Aorta (tissue), 5 donors: ENCODE measurements around the gene ARMC10. TPM values are rescaled to one million over a fixed set of nuclear protein-coding genes. Genes with fewer than 3 reads are reported as not detected.
A peak's percentile ranks its signal among the peaks of the same experiment; 100 is the strongest.
"Not testable (repeated sequence)": the region's sequence is repeated elsewhere in the genome, so short reads cannot be mapped to it uniquely, and the experiment has no call there.

Experiments used
- ATAC-seq: fragments of 200-7000 bp; cut with Tn5 transposase; one replicate; pipeline ENCODE4 v1.9.1; 2022; ENCODE audit warnings: moderate library complexity; ENCODE audit not compliant: low FRiP score
- DNase-seq, 2 donors: peaks; one replicate each; pipeline ENCODE4 v3.0.0-alpha.2; 2020
- H3K27ac ChIP-seq, 2 donors: one replicate each; pipeline ENCODE4 v1.5.1; 2013; ENCODE audit warnings: low read length in 2 of 2, mild to moderate bottlenecking in 2 of 2, moderate library complexity in 2 of 2, control low read depth in 1 of 2, inconsistent platforms in 1 of 2, low read depth in 1 of 2
- H3K27me3 ChIP-seq, 2 donors: one replicate each; pipeline ENCODE4 v1.6.1; 2013; ENCODE audit warnings: control low read depth in 1 of 2, low read length in 1 of 2, mild to moderate bottlenecking in 1 of 2, moderate library complexity in 1 of 2; ENCODE audit not compliant: insufficient read depth in 2 of 2, control insufficient read depth in 1 of 2
- H3K36me3 ChIP-seq, 2 donors: one replicate each; pipeline ENCODE4 v1.6.1; 2013; ENCODE audit warnings: control low read depth in 1 of 2, low read length in 1 of 2, mild to moderate bottlenecking in 1 of 2; ENCODE audit not compliant: insufficient read depth in 2 of 2, control insufficient read depth in 1 of 2
- H3K4me1 ChIP-seq, 2 donors: one replicate each; pipeline ENCODE4 v1.6.1; 2013; ENCODE audit warnings: low read length in 2 of 2, control low read depth in 1 of 2, mild to moderate bottlenecking in 1 of 2, moderate library complexity in 1 of 2; ENCODE audit not compliant: insufficient read depth in 2 of 2, control insufficient read depth in 1 of 2
- H3K4me3 ChIP-seq, 2 donors: one replicate each; pipeline ENCODE4 v1.5.1; 2013; ENCODE audit warnings: low read length in 2 of 2, control low read depth in 1 of 2, mild to moderate bottlenecking in 1 of 2
- H3K9me3 ChIP-seq: one replicate; pipeline ENCODE4 v1.6.1; 2013; ENCODE audit warnings: mild to moderate bottlenecking, low read length; ENCODE audit not compliant: control insufficient read depth
- WGBS, 2 donors: extraction: QIAGEN DNeasy Blood & Tissue Kit; methylation state at CpG; one replicate each; pipeline ENCODE4 v1.1.7; 2013; 5-methylcytosine and 5-hydroxymethylcytosine counted together
- intact Hi-C, 2 donors: fragments of 100-400 bp; cut with DNase I; formaldehyde crosslinking; loops; one replicate each; pipeline versions ENCODE4 v1.14.2 to v1.15.0; 2022
- polyA plus RNA-seq, 2 donors: library from polyadenylated mRNA; stranded (reverse); fragments of 200-250 nt; gene quantifications; one replicate each; pipeline ENCODE4 v1.2.3, GENCODE V29; 2013
- total RNA-seq, 2 donors: library from RNA; stranded (reverse); fragmentation: NEBNext Ultra II Directional; extraction: Animal tissue kit (Norgen Biotek cat#: 25700); gene quantifications; one replicate each; pipeline ENCODE4 v1.2.1, GENCODE V29; 2021
- donor health status: healthy with polysubstance abuse.
- donor health status: Bipolar disorder and iron deficiency.
- donor health status: DM: no; HTN: no; CAD: no.
- donor health status: DM: no; HTN: no; CAD: no.
- donor health status: DM: yes; HTN: yes; CAD: no.

ARMC10 gene
- total and polyA plus RNA-seq, 4 donors, result 29.6 to 40.0 (median 33.7) TPM

- H3K9me3 ChIP-seq, result no peaks in the 10 kb centered on the region
- 87 to 91% methylated on average over 2 of the region's 2 CpGs for WGBS, 2 donors
- H3K27me3 ChIP-seq, result no peaks in the 10 kb centered on the region
- H3K4me3 ChIP-seq, result no peak overlapping the region
- intact Hi-C loops, result no loop called here
- no peaks in the 10 kb centered on the region for H3K36me3 ChIP-seq
- ATAC-seq, result no peak
- H3K4me1 ChIP-seq, result no peaks in the 10 kb centered on the region
- no peak overlapping the region for H3K27ac ChIP-seq
- no peak for DNase-seq
Observed at GRCh38 chr7:103048833-103049232, 26.1 kb upstream of the ARMC10 start.

- no peaks in the 10 kb centered on the region for H3K4me1 ChIP-seq
- intact Hi-C loops, result loop anchor here in 1 of 2 donors (10.0 kb wide), 1 partner anchor 137 kb away; the partner anchor contains the start of gene LRRC17
- WGBS, 2 donors, result 88% methylated on average over 6 of the region's 6 CpGs
- no peak overlapping the region for H3K4me3 ChIP-seq
- H3K27me3 ChIP-seq, result no peaks in the 10 kb centered on the region
- no peaks in the 10 kb centered on the region for H3K36me3 ChIP-seq
- ATAC-seq (no peak), DNase-seq (no peak)
- H3K9me3 ChIP-seq, result no peaks in the 10 kb centered on the region
- no peak overlapping the region for H3K27ac ChIP-seq
Observed at GRCh38 chr7:103051519-103051918, 23.4 kb upstream of the ARMC10 start.

- H3K27ac ChIP-seq, DNase-seq, H3K4me3 ChIP-seq, H3K36me3 ChIP-seq, H3K27me3 ChIP-seq, ATAC-seq, H3K9me3 ChIP-seq, H3K4me1 ChIP-seq: not testable (repeated sequence)
- intact Hi-C loops, result loop anchor here in 1 of 2 donors (10.0 kb wide), 1 partner anchor 141 kb away; the partner anchor contains the start of gene LRRC17
- WGBS, 2 donors, result 88 to 89% methylated on average over 1 of the region's 1 CpG
Observed at GRCh38 chr7:103056006-103056405, 18.9 kb upstream of the ARMC10 start.

- H3K27me3 ChIP-seq, result no peaks in the 10 kb centered on the region
- intact Hi-C loops, result loop anchor here in 1 of 2 donors (10.0 kb wide), 1 partner anchor 143 kb away; the partner anchor contains the start of gene LRRC17
- no peaks in the 10 kb centered on the region for H3K9me3 ChIP-seq
- H3K27ac ChIP-seq, result no peak overlapping the region
- H3K4me1 ChIP-seq, result peaks cover 1 to 3% of the 10 kb centered on the region in 2 donors
- ATAC-seq (no peak), DNase-seq (no peak)
- no peak overlapping the region for H3K4me3 ChIP-seq
- H3K36me3 ChIP-seq, result no peaks in the 10 kb centered on the region
Observed at GRCh38 chr7:103058122-103058521, 16.8 kb upstream of the ARMC10 start.

- Histone ChIP-seq H3K4me1 (peaks cover 1 to 3% of the 10 kb centered on the region in 2 donors), H3K27me3 (no peaks in the 10 kb centered on the region), H3K36me3 (no peaks in the 10 kb centered on the region), H3K4me3 (no peak overlapping the region), H3K27ac (no peak overlapping the region), H3K9me3 (no peaks in the 10 kb centered on the region)
- DNase-seq (no peak), ATAC-seq (peak; percentile 64)
- WGBS, 2 donors, result 6% methylated on average over 2 of the region's 2 CpGs
- intact Hi-C loops, result loop anchor here in 1 of 2 donors (10.0 kb wide), 1 partner anchor 145 kb away; the partner anchor contains the start of gene LRRC17
Observed at GRCh38 chr7:103059471-103059870, 15.5 kb upstream of the ARMC10 start.

GRCh38 chr7:103063895-103064294 is 11.0 kb upstream of the ARMC10 start:
- peaks cover 1 to 3% of the 10 kb centered on the region in 2 donors for H3K4me1 ChIP-seq
- ATAC-seq, result no peak
- intact Hi-C loops, result loop anchor here (5.0 to 10.0 kb wide), 3 partner anchors 67 to 307 kb away; partner anchors contain the start of gene LRRC17 (in 1 of the 2)

GRCh38 chr7:103065667-103066066 is 9.3 kb upstream of the ARMC10 start:
- WGBS, 2 donors, result 25 to 30% methylated on average over 1 of the region's 1 CpG
- DNase-seq (peak; percentile 58 to 75), ATAC-seq (peak; percentile 42)
- no peaks in the 10 kb centered on the region for H3K27me3 ChIP-seq
- intact Hi-C loops, result loop anchor here in 1 of 2 donors (10.0 kb wide), 1 partner anchor 151 kb away; the partner anchor contains the start of gene LRRC17
- H3K4me1 ChIP-seq, result no peaks in the 10 kb centered on the region
- H3K36me3 ChIP-seq, result no peaks in the 10 kb centered on the region
- no peaks in the 10 kb centered on the region for H3K9me3 ChIP-seq
- H3K4me3 ChIP-seq, result no peak overlapping the region
- no peak overlapping the region for H3K27ac ChIP-seq

More at GRCh38 chr7:103063895-103064294, 11.0 kb upstream of the ARMC10 start:
- no peak for DNase-seq
- no peaks in the 10 kb centered on the region for H3K9me3 ChIP-seq
- H3K36me3 ChIP-seq, result no peaks in the 10 kb centered on the region
- H3K27me3 ChIP-seq, result no peaks in the 10 kb centered on the region
- 86 to 93% methylated on average over 3 of the region's 3 CpGs for WGBS, 2 donors
- no peak overlapping the region for H3K27ac ChIP-seq
- no peak overlapping the region for H3K4me3 ChIP-seq

- Histone ChIP-seq H3K27ac (no peak overlapping the region), H3K4me3 (no peak overlapping the region), H3K4me1 (no peaks in the 10 kb centered on the region), H3K36me3 (no peaks in the 10 kb centered on the region), H3K9me3 (no peaks in the 10 kb centered on the region), H3K27me3 (no peaks in the 10 kb centered on the region)
- intact Hi-C loops, result loop anchor here in 1 of 2 donors (10.0 kb wide), 1 partner anchor 154 kb away; the partner anchor contains the start of gene LRRC17
- DNase-seq (no peak), ATAC-seq (no peak)
- 90 to 91% methylated on average over 23 of the region's 23 CpGs for WGBS, 2 donors
Observed at GRCh38 chr7:103068414-103069403, 6.2 kb upstream of the ARMC10 start.
